HepG2 (cell line): Measurements from ENCODE around the gene PLXNB2. TPM values are rescaled to one million over a fixed set of nuclear protein-coding genes. Genes with fewer than 3 reads are reported as not detected.
A peak's percentile ranks its signal among the peaks of the same experiment; 100 is the strongest.

Experiments
- ARID3A ChIP-seq: IDR thresholded peaks from 2 replicates; pipeline ENCODE4 v1.6.1; 2012; ENCODE audit warnings: low read depth, low read length, improper control_type of control experiment
- BORCS8-MEF2B ChIP-seq: sonication (generic); formaldehyde crosslinking; IDR thresholded peaks from 2 replicates; pipeline ENCODE4 v1.8.0; 2022; ENCODE audit warnings: mild to moderate bottlenecking, missing genetic modification reagents
- EEA1 ChIP-seq: sonication (generic); formaldehyde crosslinking; IDR thresholded peaks from 2 replicates; pipeline ENCODE4 v1.5.1; 2020; ENCODE audit warnings: mild to moderate bottlenecking, missing genetic modification reagents, borderline replicate concordance
- EED ChIP-seq: sonication (generic); formaldehyde crosslinking; IDR thresholded peaks from 2 replicates; pipeline ENCODE4 v1.5.0; 2020; ENCODE audit warnings: mild to moderate bottlenecking, missing genetic modification reagents
- ELF1 ChIP-seq: sonication (generic); formaldehyde crosslinking; IDR thresholded peaks from 2 replicates; pipeline ENCODE4 v1.4.0; 2020; ENCODE audit warnings: missing genetic modification reagents
- FOXO4 ChIP-seq: sonication (generic); formaldehyde crosslinking; conservative IDR thresholded peaks from 2 replicates; pipeline ENCODE4 v1.8.1; 2023; ENCODE audit warnings: missing genetic modification reagents
- HDAC6 ChIP-seq: fragments of 200-600 bp; sonication (generic); IDR thresholded peaks from 2 replicates; pipeline ENCODE4 v1.7.0; 2017; ENCODE audit warnings: mild to moderate bottlenecking, antibody characterized with exemption, low read length, low read depth
- HNF1A ChIP-seq, 2 experiments: sonication (generic) in 1 of 2; formaldehyde crosslinking in 1 of 2; IDR thresholded peaks; 2 replicates each; pipeline versions ENCODE4 v1.4.0 to v1.6.1; 2016 to 2020; ENCODE audit warnings: borderline replicate concordance in 1 of 2, low read depth in 1 of 2, mild to moderate bottlenecking in 1 of 2, missing genetic modification reagents in 1 of 2
- MZF1 ChIP-seq: sonication (generic); formaldehyde crosslinking; IDR thresholded peaks from 2 replicates; pipeline ENCODE4 v1.8.1; 2023; ENCODE audit warnings: mild to moderate bottlenecking, missing genetic modification reagents, borderline replicate concordance
- REPIN1 ChIP-seq: sonication (generic); formaldehyde crosslinking; IDR thresholded peaks from 2 replicates; pipeline ENCODE4 v1.8.0; 2022; ENCODE audit warnings: missing genetic modification reagents, low read depth, mild to moderate bottlenecking, borderline replicate concordance
- RNF2 ChIP-seq: fragments of 450-650 bp; conservative IDR thresholded peaks from 2 replicates; pipeline ENCODE4 v1.6.1; 2016; ENCODE audit warnings: low read depth
- SIX1 ChIP-seq: sonication (generic); formaldehyde crosslinking; IDR thresholded peaks from 2 replicates; pipeline ENCODE4 v1.4.0; 2020; ENCODE audit warnings: missing genetic modification reagents, borderline replicate concordance
- SNAPC5 ChIP-seq: sonication (generic); formaldehyde crosslinking; IDR thresholded peaks from 2 replicates; pipeline ENCODE4 v1.8.1; 2023; ENCODE audit warnings: mild to moderate bottlenecking, missing genetic modification reagents, borderline replicate concordance
- SRF ChIP-seq: IDR thresholded peaks from 2 replicates; pipeline ENCODE4 v1.6.1; 2011; ENCODE audit warnings: mild to moderate bottlenecking, low read depth, low read length, moderate library complexity
- TEAD2 ChIP-seq: sonication (generic); formaldehyde crosslinking; IDR thresholded peaks from 2 replicates; pipeline ENCODE4 v1.9.0; 2021; ENCODE audit warnings: missing genetic modification reagents
- TOPORS ChIP-seq: sonication (generic); formaldehyde crosslinking; IDR thresholded peaks from 2 replicates; pipeline ENCODE4 v1.8.0; 2023; ENCODE audit warnings: mild to moderate bottlenecking, missing genetic modification reagents
- U2AF1 ChIP-seq: fragments of 200-400 bp; formaldehyde crosslinking; optimal IDR thresholded peaks from 2 replicates; pipeline ENCODE3; 2017; ENCODE audit warnings: mild to moderate bottlenecking, low read depth, low read length
- ZBTB7A ChIP-seq: sonication (generic); formaldehyde crosslinking; IDR thresholded peaks from 2 replicates; pipeline ENCODE4 v1.8.0; 2022; ENCODE audit warnings: mild to moderate bottlenecking, missing genetic modification reagents
- ZIK1 ChIP-seq: sonication (generic); formaldehyde crosslinking; IDR thresholded peaks from 2 replicates; pipeline ENCODE4 v1.5.0; 2020; ENCODE audit warnings: mild to moderate bottlenecking, low read depth, missing genetic modification reagents, borderline replicate concordance
- ZNF552 ChIP-seq: sonication (generic); formaldehyde crosslinking; IDR thresholded peaks from 2 replicates; pipeline ENCODE4 v1.9.0; 2022; ENCODE audit warnings: missing genetic modification reagents, mild to moderate bottlenecking, borderline replicate concordance
- ZNF781 ChIP-seq: sonication (generic); formaldehyde crosslinking; IDR thresholded peaks from 2 replicates; pipeline ENCODE4 v1.5.1; 2020; ENCODE audit warnings: borderline replicate concordance, mild to moderate bottlenecking, missing genetic modification reagents; ENCODE audit errors: not compliant biosample characterization
- ZSCAN12 ChIP-seq: sonication (generic); formaldehyde crosslinking; IDR thresholded peaks from 2 replicates; pipeline ENCODE4 v1.9.0; 2021; ENCODE audit warnings: mild to moderate bottlenecking, missing genetic modification reagents
- polyA plus RNA-seq, 8 experiments: library from polyadenylated mRNA; depleted of rRNA in 3 of 8; stranded (reverse) in 7 of 8; unstranded in 1 of 8; fragments of >200 nt; fragmentation: Illumina TruSeq in 4 of 8; extraction: Trizol in 4 of 8; gene quantifications; 2 replicates each; pipeline versions ENCODE4 v1.2.1 to v1.2.3, GENCODE V29; 2011 to 2016; ENCODE audit warnings: low read depth in 4 of 8, missing spikeins in 1 of 8, mixed read lengths in 1 of 8; ENCODE audit not compliant: insufficient read depth in 1 of 8
- total RNA-seq, 5 experiments: library from RNA; depleted of rRNA; stranded (reverse); fragments of >200 nt; fragmentation: Illumina TruSeq; extraction: Trizol; gene quantifications; 2 replicates each; pipeline ENCODE4 v1.2.3, GENCODE V29; 2016; ENCODE audit warnings: low read depth in 1 of 5

The PLXNB2 gene
- total and polyA plus RNA-seq, 2 of the 13 experiments (the other 11 are each of a cell fraction or from before 2014, with no cell fraction given) = 32.6 to 68.9 TPM

GRCh38 chr22:50326956-50327710 is 19.7 kb upstream of the PLXNB2 start, which contains the start of gene DENND6B (continued):
- no peak for TF ChIP-seq SNAPC5 (CRISPR knock-in tag)
- TF ChIP-seq FOXO4 (CRISPR knock-in tag) = no peak
- TF ChIP-seq SIX1 (CRISPR knock-in tag) = no peak
- no peak for TF ChIP-seq EEA1 (CRISPR knock-in tag)
- peak; percentile 79; the same call in 1 of the 2 replicates for TF ChIP-seq ZNF552 (CRISPR knock-in tag)
- TF ChIP-seq ZSCAN12 = no peak
- no peak for TF ChIP-seq SRF
- no peak for TF ChIP-seq ZNF781 (CRISPR knock-in tag)
- TF ChIP-seq MZF1 (CRISPR knock-in tag) = no peak
- no peak for TF ChIP-seq ARID3A
- TF ChIP-seq EED = 0 out of 2 replicates have a peak, but pooled peaks have one; percentile 37
- TF ChIP-seq ZIK1 (CRISPR knock-in tag) = no peak
- TF ChIP-seq TOPORS (CRISPR knock-in tag) = no peak
- TF ChIP-seq HDAC6 = no peak
- TF ChIP-seq RNF2 = peak; percentile 18; the same call in 1 of the 2 replicates
- no peak for TF ChIP-seq TEAD2
- peak; percentile 18; the same call in 1 of the 2 replicates for TF ChIP-seq REPIN1 (CRISPR knock-in tag)
- TF ChIP-seq U2AF1 = no peak
- no peak for TF ChIP-seq HNF1A (IDR thresholded peaks at IDR 0.05; ENCODE audit: low read depth)
- no peak for TF ChIP-seq HNF1A (CRISPR knock-in tag; IDR thresholded peaks at IDR 0.05; ENCODE audit: borderline replicate concordance)
- peak; percentile 76 for TF ChIP-seq BORCS8-MEF2B (CRISPR knock-in tag)
- peak; percentile 41 for TF ChIP-seq ZBTB7A (CRISPR knock-in tag)
- peak; percentile 76 for TF ChIP-seq ELF1
